Kasumi-1 (cell line): ENCODE results near the gene NHSL1.
"Not testable (repeated sequence)": the region's sequence is repeated elsewhere in the genome, so short reads cannot be mapped to it uniquely, and the experiment has no call there.

Experiments
- DNase-seq, 2 experiments: peaks; one replicate each; lab custom pipeline; 2025; lab: John Stamatoyannopoulos, UW

The NHSL1 gene

GRCh38 chr6:138428944-138429598, 70.2 kb downstream of the NHSL1 start:
- DNase-seq: peak; percentile 74 to 85

- DNase-seq: no peak
These were observed 71.6 kb downstream of the NHSL1 start for GRCh38 chr6:138427701-138428100.

GRCh38 chr6:138426500-138427123, 72.7 kb downstream of the NHSL1 start:
- DNase-seq: no peak

- DNase-seq: not testable (repeated sequence)
These were observed 74.0 kb downstream of the NHSL1 start for GRCh38 chr6:138425256-138425655.

GRCh38 chr6:138424004-138424904, 75.0 kb downstream of the NHSL1 start:
- DNase-seq: no peak

GRCh38 chr6:138422861-138423260, 76.4 kb downstream of the NHSL1 start:
- DNase-seq: peak in 1 of 2 experiments; percentile 4

GRCh38 chr6:138421608-138422007, 77.7 kb downstream of the NHSL1 start:
- no peak for DNase-seq

- DNase-seq: no peak
These were observed 78.2 kb downstream of the NHSL1 start for GRCh38 chr6:138421089-138421488.

GRCh38 chr6:138420356-138420755, 78.9 kb downstream of the NHSL1 start:
- no peak for DNase-seq

- DNase-seq: no peak
These were observed 79.5 kb downstream of the NHSL1 start for GRCh38 chr6:138419766-138420165.

GRCh38 chr6:138418118-138418742, 81.1 kb downstream of the NHSL1 start:
- DNase-seq: no peak

GRCh38 chr6:138417493-138418117, 81.7 kb downstream of the NHSL1 start:
- no peak for DNase-seq

- DNase-seq: no peak
These were observed 83.1 kb downstream of the NHSL1 start for GRCh38 chr6:138416206-138416605.

GRCh38 chr6:138415125-138415524, 84.2 kb downstream of the NHSL1 start:
- no peak for DNase-seq

- no peak for DNase-seq
These were observed 88.1 kb downstream of the NHSL1 start for GRCh38 chr6:138410972-138411880.

GRCh38 chr6:138410048-138410735, 89.1 kb downstream of the NHSL1 start:
- no peak for DNase-seq

- peak in 1 of 2 experiments; percentile 21 for DNase-seq
These were observed 92.9 kb downstream of the NHSL1 start for GRCh38 chr6:138406443-138406842.

- no peak for DNase-seq
These were observed 93.4 kb downstream of the NHSL1 start for GRCh38 chr6:138405816-138406413.

GRCh38 chr6:138404666-138405337, 94.5 kb downstream of the NHSL1 start:
- DNase-seq: peak in 1 of 2 experiments; percentile 10
